PC-3 (cell line): ENCODE results near the gene HAND2. TPM values are rescaled to one million over a fixed set of nuclear protein-coding genes. Genes with fewer than 3 reads are reported as not detected.

Experiments
- ATAC-seq: fragments of 200-7000 bp; cut with Tn5 transposase; 2 replicates; pipeline ENCODE4 v1.9.1; 2020; ENCODE audit warnings: mild to moderate bottlenecking, moderate library complexity
- BruUV-seq: library from RNA; stranded (reverse); fragments of 400-500 nt; replicated peaks from 2 replicates; lab custom pipeline; 2021; lab: Mats Ljungman, UMichigan
- CTCF ChIA-PET: fragments of 300-600 bp; sonication (Branson Sonifier 250); formaldehyde crosslinking; loops from one replicate; lab custom pipeline; 2022; ENCODE audit warnings: antibody characterized with exemption; lab: Charles Lee
- POLR2A ChIA-PET: fragments of 300-600 bp; sonication (Branson Sonifier 250); formaldehyde crosslinking; loops from one replicate; lab custom pipeline; 2022; ENCODE audit warnings: antibody characterized with exemption; ENCODE audit not compliant: unreplicated experiment; lab: Charles Lee
- DNase-seq: peaks from one replicate; pipeline ENCODE4 v3.0.0-alpha.2; 2015
- H2AFZ ChIP-seq: fragments of 300-600 bp; sonication (generic); 2 replicates; pipeline ENCODE4 v1.6.0; 2016; ENCODE audit warnings: antibody characterized with exemption, low read length
- H3F3A ChIP-seq: fragments of 300-600 bp; sonication (generic); one replicate; pipeline ENCODE4 v1.6.0; 2017; ENCODE audit warnings: antibody characterized with exemption, low read length, control low read depth, mild to moderate bottlenecking; ENCODE audit not compliant: unreplicated experiment
- H3K27ac ChIP-seq: fragments of 300-600 bp; sonication (generic); 2 replicates; pipeline ENCODE4 v1.5.1; 2016; ENCODE audit warnings: mild to moderate bottlenecking, low read length
- H3K27me3 ChIP-seq: fragments of 300-600 bp; sonication (generic); 2 replicates; pipeline ENCODE4 v1.6.1; 2016; ENCODE audit warnings: low read length, mixed read lengths
- H3K36me3 ChIP-seq: fragments of 300-600 bp; sonication (generic); 2 replicates; pipeline ENCODE4 v1.6.1; 2016; ENCODE audit warnings: low read depth, mixed run types, low read length, mixed read lengths
- H3K4me1 ChIP-seq: fragments of 300-600 bp; sonication (generic); 2 replicates; pipeline ENCODE4 v1.5.1; 2016; ENCODE audit warnings: low read length; ENCODE audit not compliant: insufficient read depth
- H3K4me2 ChIP-seq: fragments of 300-600 bp; sonication (generic); 2 replicates; pipeline ENCODE4 v1.6.0; 2016; ENCODE audit warnings: low read length
- H3K4me3 ChIP-seq: fragments of 300-600 bp; sonication (generic); 2 replicates; pipeline ENCODE4 v1.5.1; 2016; ENCODE audit warnings: mild to moderate bottlenecking, low read length, mixed read lengths
- H3K79me2 ChIP-seq: fragments of 300-600 bp; sonication (generic); 2 replicates; pipeline ENCODE4 v1.6.1; 2017; ENCODE audit warnings: low read length, mixed read lengths
- H3K9ac ChIP-seq: fragments of 300-600 bp; sonication (generic); 2 replicates; pipeline ENCODE4 v1.6.0; 2016; ENCODE audit warnings: mild to moderate bottlenecking, low read length
- H3K9me2 ChIP-seq: fragments of 300-600 bp; sonication (generic); replicated peaks from 2 replicates; pipeline ENCODE4 v1.6.1; 2016; ENCODE audit warnings: mixed run types, low read length, mixed read lengths
- H3K9me3 ChIP-seq: fragments of 300-600 bp; sonication (generic); 2 replicates; pipeline ENCODE4 v1.6.1; 2016; ENCODE audit warnings: low read length, mixed read lengths
- H4K20me1 ChIP-seq: fragments of 300-600 bp; sonication (generic); 2 replicates; pipeline ENCODE4 v1.6.1; 2016; ENCODE audit warnings: low read length, mixed read lengths
- CTCF ChIP-seq: fragments of 300-600 bp; sonication (generic); conservative IDR thresholded peaks from 2 replicates; pipeline ENCODE4 v1.5.1; 2017; ENCODE audit warnings: antibody characterized with exemption, low read depth, mild to moderate bottlenecking, low read length
- EZH2 ChIP-seq: fragments of 300-600 bp; sonication (generic); IDR thresholded peaks from one replicate; pipeline ENCODE4 v1.6.1; 2017; ENCODE audit warnings: antibody characterized with exemption, mild to moderate bottlenecking, low read length; ENCODE audit not compliant: unreplicated experiment
- EZH2phosphoT487 ChIP-seq: fragments of 300-600 bp; sonication (generic); IDR thresholded peaks from 2 replicates; pipeline ENCODE4 v1.6.1; 2018; ENCODE audit warnings: mild to moderate bottlenecking, antibody characterized with exemption, low read length, borderline replicate concordance
- intact Hi-C: fragments of 100-400 bp; cut with micrococcal nuclease; formaldehyde crosslinking; loops from 2 replicates; pipeline ENCODE4 v1.9.0; 2023
- total RNA-seq: library from RNA; depleted of rRNA; stranded (reverse); fragments of >200 nt; gene quantifications from 2 replicates; pipeline ENCODE4 v1.2.3, GENCODE V29; 2014

Gene HAND2
- total RNA-seq, 1 experiment from 2014 or later: not detected

DNA sequence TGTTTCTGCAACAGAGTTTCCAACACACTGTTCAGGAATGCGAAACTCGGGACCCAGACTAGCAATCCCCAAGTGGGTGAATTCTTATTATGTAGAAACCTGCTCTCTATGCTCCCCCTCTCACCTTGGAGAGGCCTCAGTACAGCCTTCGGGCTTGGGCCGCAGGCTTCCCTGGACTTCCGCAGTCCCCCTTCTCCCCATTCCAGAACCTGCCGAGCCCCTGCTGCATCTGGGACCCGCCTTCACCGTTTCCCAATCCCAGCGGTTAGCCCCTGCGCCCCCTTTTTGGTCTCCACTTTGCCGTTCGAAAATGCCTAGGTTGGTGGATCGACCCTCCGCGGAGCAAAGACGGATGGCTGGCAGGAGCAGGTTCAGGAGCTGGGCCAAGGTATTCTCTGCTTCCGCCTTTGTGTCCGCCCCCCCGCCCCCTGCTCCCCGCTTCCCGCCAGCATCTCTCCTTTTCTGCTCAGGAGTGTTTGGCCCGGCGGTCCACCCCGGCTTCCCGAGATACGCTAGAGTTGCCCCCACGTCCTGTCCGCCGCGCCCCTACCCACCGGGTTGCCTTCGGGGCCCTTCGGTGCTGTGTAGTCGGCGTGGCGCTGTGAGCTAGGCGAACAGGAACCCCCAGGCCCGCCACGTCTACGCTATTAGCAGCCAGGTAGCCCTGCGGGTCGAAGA lies 11.5 kb downstream of the HAND2 start:
- Histone ChIP-seq H3K9me2 (no peaks in the 10 kb centered on the region), H3K4me3 (no peak overlapping the region), H3K4me1 (no peaks in the 10 kb centered on the region), H3K9me3 (no peaks in the 10 kb centered on the region), H3K9ac (no peak overlapping the region), H4K20me1 (no peaks in the 10 kb centered on the region), H3K36me3 (no peaks in the 10 kb centered on the region), H3K4me2 (no peak overlapping the region), H3F3A (no peaks in the 10 kb centered on the region), H3K27me3 (peaks cover 8% of the 10 kb centered on the region; the same call in 1 of the 2 replicates), H3K79me2 (no peaks in the 10 kb centered on the region), H3K27ac (no peak overlapping the region), H2AFZ (no peak overlapping the region)
- ChIA-PET POLR2A (no interaction called here), CTCF (interaction anchor here (0.5 kb wide), 1 partner anchor 14 kb away, joined by 4 read pairs; no protein-coding TSS in a partner anchor)
- TF ChIP-seq EZH2phosphoT487 (no peak), EZH2 (no peak), CTCF (no peak)
- BruUV-seq: no TSS peak
- intact Hi-C loops: no loop called here
- no peak for ATAC-seq
- DNase-seq: no peak

GRCh38 chr4:173517781-173518424 lies 12.1 kb downstream of the HAND2 start:
- no peak for DNase-seq
- Histone ChIP-seq H3K27me3 (peaks cover 6% of the 10 kb centered on the region; the same call in 1 of the 2 replicates), H3K9ac (no peak overlapping the region), H3K36me3 (no peaks in the 10 kb centered on the region), H2AFZ (peak overlapping the region; percentile 38; the same call in 1 of the 2 replicates), H3K9me2 (no peaks in the 10 kb centered on the region), H3K9me3 (no peaks in the 10 kb centered on the region), H4K20me1 (no peaks in the 10 kb centered on the region), H3K4me2 (0 out of 2 replicates have a peak overlapping the region, but pooled peaks have one; percentile 39), H3K4me1 (no peaks in the 10 kb centered on the region), H3F3A (no peaks in the 10 kb centered on the region), H3K4me3 (no peak overlapping the region), H3K27ac (no peak overlapping the region), H3K79me2 (no peaks in the 10 kb centered on the region)
- intact Hi-C loops: no loop called here
- ChIA-PET POLR2A (no interaction called here), CTCF (interaction anchor here (0.5 kb wide), 1 partner anchor 14 kb away, joined by 4 read pairs; no protein-coding TSS in a partner anchor)
- BruUV-seq: no TSS peak
- 0 out of 2 replicates have a peak, but pooled peaks have one; percentile 20 for ATAC-seq
- TF ChIP-seq EZH2 (no peak), CTCF (no peak), EZH2phosphoT487 (no peak)
